HCT116 (cell line): ENCODE measurements around the gene TMEM53.

Source experiments
- CTCF ChIP-seq, 3 experiments: fragments of 200-600 bp in 1 of 3; sonication (generic) in 1 of 3; IDR thresholded peaks in 2 of 3; conservative IDR thresholded peaks in 1 of 3; 2 replicates each; pipeline ENCODE4 v1.5.1; 2012 to 2017; ENCODE audit warnings: low read depth in 2 of 3, low read length in 2 of 3, antibody characterized with exemption in 1 of 3, borderline replicate concordance in 1 of 3, control low read depth in 1 of 3, mild to moderate bottlenecking in 1 of 3, mixed read lengths in 1 of 3, mixed run types in 1 of 3, moderate library complexity in 1 of 3; ENCODE audit not compliant: insufficient read depth in 1 of 3
- EZH2 ChIP-seq: fragments of 200-600 bp; sonication (generic); IDR thresholded peaks from 2 replicates; pipeline ENCODE4 v1.6.1; 2017; ENCODE audit warnings: antibody characterized with exemption, mixed run types
- POLR2AphosphoS5 ChIP-seq: IDR thresholded peaks from 2 replicates; pipeline ENCODE4 v1.6.1; 2011; ENCODE audit warnings: mild to moderate bottlenecking, low read depth, low read length, moderate library complexity

- TF ChIP-seq CTCF (IDR thresholded peaks at IDR 0.05 in 2 of 3, conservative IDR thresholded peaks at IDR 0.05 in 1 of 3; ENCODE audit: borderline replicate concordance in 1 of 3, insufficient read depth in 1 of 3, low read depth in 2 of 3, low read length in 2 of 3) (no peak), POLR2AphosphoS5 (no peak), EZH2 (no peak)
These were observed 9.4 kb downstream of the TMEM53 start for GRCh38 chr1:44664730-44665370.
